CD14-positive monocyte (primary cell): ENCODE measurements around the gene NCK1. TPM values are rescaled to one million over a fixed set of nuclear protein-coding genes. Genes with fewer than 3 reads are reported as not detected.

Source experiments
- DNase-seq, 3 donors: peaks; one replicate each; pipeline ENCODE4 v3.0.0-alpha.2; 2011 to 2022
- H2AFZ ChIP-seq: 2 replicates; pipeline ENCODE4 v1.6.0; 2012; ENCODE audit warnings: mild to moderate bottlenecking, low read depth, low read length, inconsistent platforms; ENCODE audit not compliant: insufficient read depth, poor library complexity, severe bottlenecking
- H3K27ac ChIP-seq, 2 donors: 1 replicate in 1 of 2; 2 replicates in 1 of 2; pipeline ENCODE4 v1.5.1; 2012 to 2013; ENCODE audit warnings: low read length in 2 of 2, control low read depth in 1 of 2, inconsistent platforms in 1 of 2, low read depth in 1 of 2, mild to moderate bottlenecking in 1 of 2
- H3K27me3 ChIP-seq, 2 donors: one replicate each; pipeline versions ENCODE4 v1.6.0 to v1.6.1; 2011 to 2013; ENCODE audit warnings: low read length in 2 of 2; ENCODE audit not compliant: control insufficient read depth in 2 of 2, insufficient read depth in 2 of 2
- H3K36me3 ChIP-seq, 2 donors: replicated peaks in 1 of 2; 1 replicate in 1 of 2; 2 replicates in 1 of 2; pipeline versions ENCODE4 v1.5.1 to v1.6.1; 2012 to 2013; ENCODE audit warnings: low read length in 2 of 2, control low read depth in 1 of 2, inconsistent platforms in 1 of 2, mild to moderate bottlenecking in 1 of 2; ENCODE audit not compliant: insufficient read depth in 2 of 2, control insufficient read depth in 1 of 2
- H3K4me1 ChIP-seq, 2 donors: 1 replicate in 1 of 2; 2 replicates in 1 of 2; pipeline versions ENCODE4 v1.5.1 to v1.6.1; 2012 to 2013; ENCODE audit warnings: low read length in 2 of 2, control low read depth in 1 of 2, inconsistent platforms in 1 of 2, mild to moderate bottlenecking in 1 of 2, moderate library complexity in 1 of 2; ENCODE audit not compliant: insufficient read depth in 2 of 2, control insufficient read depth in 1 of 2
- H3K4me2 ChIP-seq: replicated peaks from 2 replicates; pipeline ENCODE3; 2012; ENCODE audit warnings: low read length, moderate library complexity, mild to moderate bottlenecking; ENCODE audit not compliant: poor library complexity, severe bottlenecking; ENCODE audit errors: extremely low read depth
- H3K4me3 ChIP-seq, 3 experiments: fragments of 200-600 bp in 1 of 3; sonication (generic) in 1 of 3; replicated peaks in 1 of 3; 1 replicate in 2 of 3; 2 replicates in 1 of 3; pipeline ENCODE4 v1.5.1; 2011 to 2013; ENCODE audit warnings: low read length in 3 of 3, mild to moderate bottlenecking in 3 of 3, control low read depth in 2 of 3, low read depth in 2 of 3, inconsistent platforms in 1 of 3, moderate library complexity in 1 of 3
- H3K79me2 ChIP-seq: 2 replicates; pipeline ENCODE4 v1.6.0; 2012; ENCODE audit warnings: mild to moderate bottlenecking, control low read depth, inconsistent platforms, low read length, moderate library complexity; ENCODE audit not compliant: insufficient read depth
- H3K9ac ChIP-seq: 2 replicates; pipeline ENCODE4 v1.6.0; 2017; ENCODE audit warnings: low read length, mild to moderate bottlenecking; ENCODE audit not compliant: insufficient read depth, poor library complexity, severe bottlenecking
- H3K9me3 ChIP-seq, 2 donors: replicated peaks in 1 of 2; 1 replicate in 1 of 2; 2 replicates in 1 of 2; pipeline versions ENCODE4 v1.5.1 to v1.6.1; 2012 to 2013; ENCODE audit warnings: low read length in 2 of 2, control low read depth in 1 of 2; ENCODE audit not compliant: control insufficient read depth in 1 of 2, insufficient read depth in 1 of 2
- H4K20me1 ChIP-seq: 2 replicates; pipeline ENCODE4 v1.6.0; 2012; ENCODE audit warnings: mild to moderate bottlenecking, low read length, control low read depth, moderate library complexity; ENCODE audit not compliant: insufficient read depth
- H3K27ac Mint-ChIP-seq, 7 donors: one replicate each; pipeline ENCODE4 v1.8.0; 2020; ENCODE audit warnings: mild to moderate bottlenecking in 7 of 7, mixed read lengths in 7 of 7, moderate library complexity in 6 of 7, inconsistent platforms in 2 of 7
- H3K27me3 Mint-ChIP-seq, 3 donors: one replicate each; pipeline ENCODE4 v1.8.0; 2021 to 2022; ENCODE audit warnings: low read depth in 3 of 3, mild to moderate bottlenecking in 3 of 3, mixed read lengths in 3 of 3, moderate library complexity in 3 of 3, inconsistent platforms in 1 of 3
- H3K36me3 Mint-ChIP-seq, 2 donors: one replicate each; pipeline ENCODE4 v1.8.0; 2020; ENCODE audit warnings: mixed read lengths in 2 of 2, inconsistent platforms in 1 of 2, mild to moderate bottlenecking in 1 of 2
- H3K4me1 Mint-ChIP-seq: one replicate; pipeline ENCODE4 v1.8.0; 2020; ENCODE audit warnings: mild to moderate bottlenecking, mixed read lengths
- H3K4me3 Mint-ChIP-seq, 2 donors: one replicate each; pipeline ENCODE4 v1.8.0; 2020; ENCODE audit warnings: mild to moderate bottlenecking in 2 of 2, mixed read lengths in 2 of 2, moderate library complexity in 1 of 2
- H3K9me3 Mint-ChIP-seq, 7 donors: one replicate each; pipeline ENCODE4 v1.8.0; 2020 to 2022; ENCODE audit warnings: mixed read lengths in 7 of 7, mild to moderate bottlenecking in 6 of 7, moderate library complexity in 6 of 7, inconsistent platforms in 2 of 7
- CTCF ChIP-seq: fragments of 200-600 bp; IDR thresholded peaks from one replicate; pipeline ENCODE4 v1.8.0; 2022; ENCODE audit warnings: antibody characterized with exemption, mild to moderate bottlenecking
- WGBS: methylation state at CpG from one replicate; pipeline ENCODE4 v1.1.5; 2013; ENCODE audit warnings: missing lambda C conversion rate; ENCODE audit not compliant: insufficient coverage; 5-methylcytosine and 5-hydroxymethylcytosine counted together
- intact Hi-C, 2 donors: fragments of 100-400 bp; cut with micrococcal nuclease; formaldehyde crosslinking; loops; one replicate each; pipeline versions ENCODE4 v1.15.0 to v1.15.1; 2023
- polyA plus RNA-seq, 3 donors: library from polyadenylated mRNA; depleted of rRNA in 1 of 3; unstranded in 2 of 3; stranded (reverse) in 1 of 3; fragments of 300-500 nt in 2 of 3; fragments of >200 nt in 1 of 3; fragmentation: Illumina TruSeq in 2 of 3; gene quantifications; 1 replicate in 2 of 3; 2 replicates in 1 of 3; pipeline ENCODE4 v1.2.3, GENCODE V29; 2012 to 2021

The NCK1 gene
- polyA plus RNA-seq, 3 donors = 20.4 to 28.8 (median 22.8) TPM

GRCh38 chr3:136898549-136898948, 36.5 kb downstream of the NCK1 start:
- intact Hi-C loops = no loop called here

GRCh38 chr3:136898954-136899353, 36.9 kb downstream of the NCK1 start:
- H4K20me1 ChIP-seq = peaks cover 98% of the 10 kb centered on the region
- peaks cover 9 to 31% of the 10 kb centered on the region in 2 donors for H3K4me1 ChIP-seq
- H3K9ac ChIP-seq = no peak overlapping the region
- peak overlapping the region in 1 of 2 donors; percentile 10 for H3K27ac ChIP-seq
- Mint-ChIP-seq H3K4me3 (no peak overlapping the region), H3K36me3 (peaks cover 6 to 9% of the 10 kb centered on the region in 2 donors), H3K27me3 (no peaks in the 10 kb centered on the region), H3K27ac (peak overlapping the region in 2 of 7 donors; percentile 50 to 60), H3K4me1 (peaks cover 49% of the 10 kb centered on the region), H3K9me3 (peaks cover 3 to 6% (median 4%) of the 10 kb centered on the region in 7 donors)
- H3K4me2 ChIP-seq = no peak overlapping the region
- H3K79me2 ChIP-seq = peaks cover 95% of the 10 kb centered on the region
- no peak for TF ChIP-seq CTCF
- no peak overlapping the region for H3K4me3 ChIP-seq
- no peak overlapping the region for H2AFZ ChIP-seq
- H3K9me3 ChIP-seq = peaks cover 3 to 7% of the 10 kb centered on the region in 2 donors
- no peaks in the 10 kb centered on the region for H3K27me3 ChIP-seq
- DNase-seq = no peak
- no peaks in the 10 kb centered on the region for H3K36me3 ChIP-seq
- intact Hi-C loops = no loop called here
- 100% methylated on average over 1 of the region's 2 CpGs for WGBS

More at GRCh38 chr3:136898549-136898948, 36.5 kb downstream of the NCK1 start:
- Mint-ChIP-seq H3K9me3 (peaks cover 0 to 3% (median 1%) of the 10 kb centered on the region in 7 donors), H3K27me3 (no peaks in the 10 kb centered on the region), H3K4me1 (peaks cover 53% of the 10 kb centered on the region), H3K4me3 (no peak overlapping the region), H3K27ac (peak overlapping the region in 1 of 7 donors; percentile 60), H3K36me3 (peaks cover 6 to 9% of the 10 kb centered on the region in 2 donors)
- Histone ChIP-seq H4K20me1 (peaks cover 98% of the 10 kb centered on the region), H3K4me2 (no peak overlapping the region), H3K79me2 (peaks cover 95% of the 10 kb centered on the region), H3K4me3 (no peak overlapping the region), H3K27ac (peak overlapping the region in 1 of 2 donors; percentile 10), H3K36me3 (no peaks in the 10 kb centered on the region), H3K4me1 (peaks cover 9 to 31% of the 10 kb centered on the region in 2 donors), H3K9ac (no peak overlapping the region), H3K27me3 (no peaks in the 10 kb centered on the region), H3K9me3 (peaks cover 0 to 4% of the 10 kb centered on the region in 2 donors), H2AFZ (no peak overlapping the region)
- TF ChIP-seq CTCF = no peak
- no peak for DNase-seq
- no CpG with 5 or more reads among the region's 4 CpGs for WGBS
